ENCODE data around the gene ACYP2.

GRCh38 chr2:54227798-54228197, 112.4 kb downstream of the ACYP2 start:
- TF ChIP-seq CTCF (IDR thresholded peaks at IDR 0.05) (no peak), POLR2A (IDR thresholded peaks at IDR 0.05) (no peak)
